Transverse colon (tissue), 4 donors: ENCODE measurements around the gene KLB.

Source experiments
- EP300 ChIP-seq: sonication (generic); formaldehyde crosslinking; IDR thresholded peaks from one replicate; pipeline ENCODE4 v1.6.1; 2017; ENCODE audit warnings: antibody characterized with exemption, low read depth
- POLR2A ChIP-seq: fragments of 450-650 bp; IDR thresholded peaks from one replicate; pipeline ENCODE4 v1.6.1; 2016; ENCODE audit warnings: antibody characterized with exemption, mild to moderate bottlenecking, moderate library complexity
- POLR2AphosphoS5 ChIP-seq, 3 donors: sonication (generic); formaldehyde crosslinking; IDR thresholded peaks; one replicate each; pipeline ENCODE4 v1.6.1; 2016; ENCODE audit warnings: antibody characterized with exemption in 3 of 3
- TF ChIP-seq, protein P1 (sequence below), 5 experiments: fragments of 200-600 bp in 3 of 5; fragments of 450-650 bp in 2 of 5; sonication (generic) in 3 of 5; IDR thresholded peaks; 1 replicate in 2 of 5; 2 replicates in 3 of 5; pipeline ENCODE4 v1.5.1; 2016 to 2017; ENCODE audit warnings: antibody characterized with exemption in 5 of 5, inconsistent platforms in 3 of 5, mild to moderate bottlenecking in 2 of 5, moderate library complexity in 1 of 5

DNA sequence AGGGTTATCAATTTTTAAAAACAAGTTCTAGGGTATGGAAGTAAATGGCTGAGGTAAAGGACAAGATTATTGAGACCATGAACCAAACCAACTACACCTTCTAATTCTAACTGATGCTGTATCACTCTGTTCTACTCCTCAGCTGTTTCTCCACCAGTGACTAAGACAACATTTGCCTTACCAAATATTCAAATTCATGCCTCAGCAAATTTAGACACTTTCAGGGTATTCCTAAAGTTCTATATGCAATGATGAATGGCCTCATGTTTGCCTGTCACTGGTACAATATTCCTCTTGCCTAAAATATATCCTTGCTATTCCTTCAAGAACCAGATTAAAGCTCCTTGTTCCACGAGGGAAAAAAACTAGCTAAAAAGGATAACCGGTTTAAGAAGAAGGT, 47.0 kb downstream of the KLB start:
- TF ChIP-seq, protein P1, sequence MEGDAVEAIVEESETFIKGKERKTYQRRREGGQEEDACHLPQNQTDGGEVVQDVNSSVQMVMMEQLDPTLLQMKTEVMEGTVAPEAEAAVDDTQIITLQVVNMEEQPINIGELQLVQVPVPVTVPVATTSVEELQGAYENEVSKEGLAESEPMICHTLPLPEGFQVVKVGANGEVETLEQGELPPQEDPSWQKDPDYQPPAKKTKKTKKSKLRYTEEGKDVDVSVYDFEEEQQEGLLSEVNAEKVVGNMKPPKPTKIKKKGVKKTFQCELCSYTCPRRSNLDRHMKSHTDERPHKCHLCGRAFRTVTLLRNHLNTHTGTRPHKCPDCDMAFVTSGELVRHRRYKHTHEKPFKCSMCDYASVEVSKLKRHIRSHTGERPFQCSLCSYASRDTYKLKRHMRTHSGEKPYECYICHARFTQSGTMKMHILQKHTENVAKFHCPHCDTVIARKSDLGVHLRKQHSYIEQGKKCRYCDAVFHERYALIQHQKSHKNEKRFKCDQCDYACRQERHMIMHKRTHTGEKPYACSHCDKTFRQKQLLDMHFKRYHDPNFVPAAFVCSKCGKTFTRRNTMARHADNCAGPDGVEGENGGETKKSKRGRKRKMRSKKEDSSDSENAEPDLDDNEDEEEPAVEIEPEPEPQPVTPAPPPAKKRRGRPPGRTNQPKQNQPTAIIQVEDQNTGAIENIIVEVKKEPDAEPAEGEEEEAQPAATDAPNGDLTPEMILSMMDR (IDR thresholded peaks at IDR 0.05): no peak
- TF ChIP-seq POLR2AphosphoS5 (IDR thresholded peaks at IDR 0.05) (no peak), POLR2A (no peak), EP300 (no peak)
